ENCODE results near the gene SMTNL1. TPM values are rescaled to one million over a fixed set of nuclear protein-coding genes. Genes with fewer than 3 reads are reported as not detected.

The SMTNL1 gene
- polyA plus RNA-seq, 2 of the 4 experiments (the other 2 are of a cell fraction), result not detected

- CTCF ChIA-PET, result interaction anchor here (1.2 to 22.5 kb wide), 4 partner anchors 20 to 149 kb away, joined by 3 to 299 read pairs (median 93); partner anchors contain the start of genes TIMM10 and UBE2L6
- 91% methylated on average over 15 of the region's 15 CpGs for WGBS (ENCODE audit: missing lambda C conversion rate)
- no peak for FAIRE-seq
Observed at GRCh38 chr11:57500926-57501325, 36.5 kb upstream of the SMTNL1 start.

GRCh38 chr11:57501953-57502352 lies 35.4 kb upstream of the SMTNL1 start:
- no peak overlapping the region for H3K4me3 ChIP-seq
- FAIRE-seq, result no peak
- no peak for ATAC-seq
- H3K27ac ChIP-seq, result no peak overlapping the region
- H3K4me1 ChIP-seq, result peaks cover 11% of the 10 kb centered on the region; the same call in 2 of the 3 replicates
- no peak for DNase-seq (ENCODE audit: low read depth in 1 of 2, low spot score in 1 of 2)
- TF ChIP-seq MAX (IDR thresholded peaks at IDR 0.05) (no peak), HDAC2 (IDR thresholded peaks at IDR 0.05) (no peak), JUN (IDR thresholded peaks at IDR 0.05) (no peak), BCL3 (IDR thresholded peaks at IDR 0.05) (no peak), HOXB13 (CRISPR knock-in tag; IDR thresholded peaks at IDR 0.05; ENCODE audit: low read depth) (no peak), RARB (CRISPR knock-in tag; IDR thresholded peaks at IDR 0.05) (no peak), FOXS1 (CRISPR knock-in tag; IDR thresholded peaks at IDR 0.05) (no peak), ELK1 (IDR thresholded peaks at IDR 0.05; ENCODE audit: low read depth, low read length) (no peak)
- ChIA-PET CTCF (interaction anchor here (1.1 to 22.5 kb wide), 8 partner anchors 8 to 150 kb away, joined by 3 to 299 read pairs (median 6); partner anchors contain the start of genes SLC43A1 and TIMM10), POLR2A (no interaction called here)
- 65% methylated on average over 4 of the region's 4 CpGs for WGBS (ENCODE audit: missing lambda C conversion rate)
- H3K9me3 ChIP-seq, result no peaks in the 10 kb centered on the region
- no peak overlapping the region for H3K4me2 ChIP-seq

More at GRCh38 chr11:57500926-57501325, 36.5 kb upstream of the SMTNL1 start:
- Histone ChIP-seq H3K4me3 (no peak overlapping the region), H3K27ac (no peak overlapping the region), H3K4me1 (peaks cover 11% of the 10 kb centered on the region; the same call in 2 of the 3 replicates), H3K9me3 (no peaks in the 10 kb centered on the region), H3K4me2 (no peak overlapping the region)
- POLR2A ChIA-PET, result no interaction called here
- TF ChIP-seq RCOR1 (IDR thresholded peaks at IDR 0.05; ENCODE audit: low read depth, low read length) (no peak), TP53 (CRISPR knock-in tag; IDR thresholded peaks at IDR 0.05) (no peak), JUNB (IDR thresholded peaks at IDR 0.05) (no peak), REST (IDR thresholded peaks at IDR 0.05) (no peak), PHF8 (IDR thresholded peaks at IDR 0.05; ENCODE audit: borderline replicate concordance, low read depth) (no peak), MAZ (IDR thresholded peaks at IDR 0.05; ENCODE audit: borderline replicate concordance, low read depth, low read length) (no peak), JUN (IDR thresholded peaks at IDR 0.05) (no peak), NFE2L2 (conservative IDR thresholded peaks at IDR 0.05; ENCODE audit: low read length) (no peak), ZSCAN20 (CRISPR knock-in tag; IDR thresholded peaks at IDR 0.05) (no peak), FOSL2 (IDR thresholded peaks at IDR 0.05) (no peak), FOSL2 (CRISPR knock-in tag; IDR thresholded peaks at IDR 0.05) (no peak), ATOH8 (CRISPR knock-in tag; IDR thresholded peaks at IDR 0.05; ENCODE audit: low read depth) (no peak), MAFK (IDR thresholded peaks at IDR 0.05; ENCODE audit: partially characterized antibody) (no peak)
- DNase-seq (ENCODE audit: low read depth in 1 of 2, low spot score in 1 of 2) (no peak), ATAC-seq (no peak)
